Ishikawa (cell line): ENCODE measurements around the gene EPS8.

Experiments
- CEBPB ChIP-seq: IDR thresholded peaks from 2 replicates; pipeline ENCODE4 v1.6.1; 2012
- CREB1 ChIP-seq: IDR thresholded peaks from 2 replicates; pipeline ENCODE4 v1.6.1; 2012; ENCODE audit warnings: low read depth
- EGR1 ChIP-seq: IDR thresholded peaks from 2 replicates; pipeline ENCODE4 v1.6.1; 2012
- EP300 ChIP-seq: IDR thresholded peaks from 2 replicates; pipeline ENCODE4 v1.6.1; 2012; ENCODE audit warnings: borderline replicate concordance
- FOXM1 ChIP-seq: IDR thresholded peaks from 2 replicates; pipeline ENCODE4 v1.6.1; 2012; ENCODE audit warnings: low read depth, borderline replicate concordance
- NFIC ChIP-seq: IDR thresholded peaks from 2 replicates; pipeline ENCODE4 v1.6.1; 2012
- RAD21 ChIP-seq: IDR thresholded peaks from 2 replicates; pipeline ENCODE4 v1.6.1; 2012; ENCODE audit warnings: low read depth
- TAF1 ChIP-seq: IDR thresholded peaks from 2 replicates; pipeline ENCODE4 v1.6.1; 2012; ENCODE audit warnings: low read depth, mild to moderate bottlenecking
- TCF12 ChIP-seq: IDR thresholded peaks from 2 replicates; pipeline ENCODE4 v1.6.1; 2012; ENCODE audit warnings: low read depth
- TEAD4 ChIP-seq: IDR thresholded peaks from 2 replicates; pipeline ENCODE4 v1.6.1; 2012
- YY1 ChIP-seq: IDR thresholded peaks from 2 replicates; pipeline ENCODE4 v1.6.1; 2012; ENCODE audit warnings: low read depth
- ZBTB7A ChIP-seq: IDR thresholded peaks from 2 replicates; pipeline ENCODE4 v1.6.1; 2012; ENCODE audit warnings: low read depth
- TF ChIP-seq, protein P1 (sequence below): IDR thresholded peaks from 2 replicates; pipeline ENCODE4 v1.6.1; 2012
- TF ChIP-seq, protein P2 (sequence below): IDR thresholded peaks from 2 replicates; pipeline ENCODE4 v1.6.1; 2012; ENCODE audit warnings: low read depth, mild to moderate bottlenecking
- TF ChIP-seq, protein P3 (sequence below): IDR thresholded peaks from 2 replicates; pipeline ENCODE4 v1.6.1; 2012

The EPS8 gene

DNA sequence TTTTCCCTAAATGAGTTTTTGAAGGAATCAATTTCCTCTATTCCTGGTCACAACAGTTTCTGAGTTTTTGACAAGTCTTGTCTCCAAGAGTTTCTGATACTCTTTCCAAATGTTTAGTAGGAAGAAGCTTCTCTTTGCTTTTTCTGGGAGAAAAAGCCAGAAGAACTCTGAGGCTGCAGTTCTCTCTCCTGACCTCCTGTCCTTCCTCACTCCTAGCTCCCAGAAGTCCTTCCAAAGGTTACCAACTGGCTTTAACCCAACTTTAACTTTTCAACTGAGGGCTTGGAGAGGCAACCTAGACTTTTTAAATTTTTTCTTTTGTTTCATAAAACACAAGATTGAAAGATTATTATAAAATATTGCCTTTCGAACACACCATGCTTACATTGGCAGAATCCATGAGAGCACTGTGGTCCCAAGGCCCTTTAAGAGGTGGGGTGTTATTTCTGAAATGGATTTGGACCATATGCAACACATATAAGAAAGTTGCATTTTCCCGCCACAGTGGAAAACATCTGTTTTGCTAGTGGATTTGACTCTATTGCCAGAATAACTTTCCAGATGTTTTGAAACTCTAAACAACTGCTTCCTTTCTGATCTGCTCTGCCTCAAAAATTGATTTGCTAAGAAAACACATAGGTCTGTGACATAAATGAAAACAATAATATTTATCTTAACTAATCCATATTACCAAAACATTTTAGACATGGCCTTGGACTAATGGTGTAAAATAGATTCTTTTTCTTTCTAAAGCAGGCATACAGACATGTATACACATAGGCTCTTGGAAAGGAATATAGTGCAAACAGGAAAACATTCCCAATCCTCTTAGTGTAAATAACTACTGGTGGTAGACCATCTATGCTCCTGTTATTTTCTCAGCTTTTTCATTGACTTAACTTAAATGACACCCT lies 22.3 kb upstream of the EPS8 start:
- TF ChIP-seq, protein P1, sequence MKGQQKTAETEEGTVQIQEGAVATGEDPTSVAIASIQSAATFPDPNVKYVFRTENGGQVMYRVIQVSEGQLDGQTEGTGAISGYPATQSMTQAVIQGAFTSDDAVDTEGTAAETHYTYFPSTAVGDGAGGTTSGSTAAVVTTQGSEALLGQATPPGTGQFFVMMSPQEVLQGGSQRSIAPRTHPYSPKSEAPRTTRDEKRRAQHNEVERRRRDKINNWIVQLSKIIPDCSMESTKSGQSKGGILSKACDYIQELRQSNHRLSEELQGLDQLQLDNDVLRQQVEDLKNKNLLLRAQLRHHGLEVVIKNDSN = no peak
- TF ChIP-seq FOXM1 (no peak), EGR1 (no peak), TCF12 (no peak), TAF1 (no peak), CEBPB (no peak), TEAD4 (no peak), NFIC (no peak), ZBTB7A (no peak)

DNA sequence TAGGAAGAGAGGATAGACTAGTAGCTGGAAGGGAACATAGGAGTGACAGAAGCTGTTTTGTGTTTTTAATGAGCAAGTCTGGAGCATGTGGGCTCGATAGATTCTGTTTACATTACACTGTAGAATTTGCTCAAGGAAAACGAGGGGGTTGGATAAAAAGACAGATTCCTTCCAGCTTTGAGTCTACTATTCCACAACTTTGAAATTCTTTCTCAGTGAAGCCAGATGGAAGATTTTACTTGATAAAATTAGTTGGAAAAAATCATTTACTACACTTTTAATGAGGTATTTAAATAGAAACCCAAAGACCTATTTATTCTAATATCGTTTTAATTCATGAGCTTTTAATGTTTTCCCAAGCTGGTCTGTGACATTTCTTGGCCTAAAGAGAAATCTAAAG lies 19.5 kb upstream of the EPS8 start:
- no peak for TF ChIP-seq TAF1
- no peak for TF ChIP-seq TEAD4
- TF ChIP-seq RAD21 = no peak
- TF ChIP-seq NFIC = no peak
- no peak for TF ChIP-seq FOXM1
- TF ChIP-seq CEBPB = no peak
- TF ChIP-seq YY1 = no peak

DNA sequence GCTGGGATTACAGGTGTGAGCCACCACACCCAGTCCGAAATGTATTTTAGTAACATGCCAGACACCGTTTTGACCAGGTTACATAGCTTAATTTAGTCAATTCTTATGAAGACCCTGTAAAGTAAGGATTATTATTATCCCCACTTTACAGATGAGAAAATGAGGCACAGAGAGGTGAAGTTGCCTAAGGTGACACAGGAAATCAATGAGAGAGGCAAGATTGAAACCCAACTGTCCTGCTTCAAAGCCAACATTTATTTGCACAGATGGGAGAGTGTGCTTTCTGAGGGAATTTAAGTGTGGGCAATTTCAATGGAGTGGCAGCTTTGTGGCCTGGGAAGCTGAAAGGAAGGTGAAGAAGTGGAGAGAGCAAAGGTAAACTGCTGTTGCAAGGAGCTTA lies 19.1 kb upstream of the EPS8 start:
- TF ChIP-seq EP300 (no peak), RAD21 (no peak), TAF1 (no peak), NFIC (no peak), FOXM1 (no peak), TEAD4 (no peak), CEBPB (no peak), ZBTB7A (no peak), YY1 (no peak), CREB1 (no peak), EGR1 (no peak), TCF12 (no peak)
- TF ChIP-seq, protein P2, sequence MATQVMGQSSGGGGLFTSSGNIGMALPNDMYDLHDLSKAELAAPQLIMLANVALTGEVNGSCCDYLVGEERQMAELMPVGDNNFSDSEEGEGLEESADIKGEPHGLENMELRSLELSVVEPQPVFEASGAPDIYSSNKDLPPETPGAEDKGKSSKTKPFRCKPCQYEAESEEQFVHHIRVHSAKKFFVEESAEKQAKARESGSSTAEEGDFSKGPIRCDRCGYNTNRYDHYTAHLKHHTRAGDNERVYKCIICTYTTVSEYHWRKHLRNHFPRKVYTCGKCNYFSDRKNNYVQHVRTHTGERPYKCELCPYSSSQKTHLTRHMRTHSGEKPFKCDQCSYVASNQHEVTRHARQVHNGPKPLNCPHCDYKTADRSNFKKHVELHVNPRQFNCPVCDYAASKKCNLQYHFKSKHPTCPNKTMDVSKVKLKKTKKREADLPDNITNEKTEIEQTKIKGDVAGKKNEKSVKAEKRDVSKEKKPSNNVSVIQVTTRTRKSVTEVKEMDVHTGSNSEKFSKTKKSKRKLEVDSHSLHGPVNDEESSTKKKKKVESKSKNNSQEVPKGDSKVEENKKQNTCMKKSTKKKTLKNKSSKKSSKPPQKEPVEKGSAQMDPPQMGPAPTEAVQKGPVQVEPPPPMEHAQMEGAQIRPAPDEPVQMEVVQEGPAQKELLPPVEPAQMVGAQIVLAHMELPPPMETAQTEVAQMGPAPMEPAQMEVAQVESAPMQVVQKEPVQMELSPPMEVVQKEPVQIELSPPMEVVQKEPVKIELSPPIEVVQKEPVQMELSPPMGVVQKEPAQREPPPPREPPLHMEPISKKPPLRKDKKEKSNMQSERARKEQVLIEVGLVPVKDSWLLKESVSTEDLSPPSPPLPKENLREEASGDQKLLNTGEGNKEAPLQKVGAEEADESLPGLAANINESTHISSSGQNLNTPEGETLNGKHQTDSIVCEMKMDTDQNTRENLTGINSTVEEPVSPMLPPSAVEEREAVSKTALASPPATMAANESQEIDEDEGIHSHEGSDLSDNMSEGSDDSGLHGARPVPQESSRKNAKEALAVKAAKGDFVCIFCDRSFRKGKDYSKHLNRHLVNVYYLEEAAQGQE = no peak
- TF ChIP-seq, protein P3, sequence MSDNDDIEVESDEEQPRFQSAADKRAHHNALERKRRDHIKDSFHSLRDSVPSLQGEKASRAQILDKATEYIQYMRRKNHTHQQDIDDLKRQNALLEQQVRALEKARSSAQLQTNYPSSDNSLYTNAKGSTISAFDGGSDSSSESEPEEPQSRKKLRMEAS = no peak
- TF ChIP-seq, protein P1 = no peak

DNA sequence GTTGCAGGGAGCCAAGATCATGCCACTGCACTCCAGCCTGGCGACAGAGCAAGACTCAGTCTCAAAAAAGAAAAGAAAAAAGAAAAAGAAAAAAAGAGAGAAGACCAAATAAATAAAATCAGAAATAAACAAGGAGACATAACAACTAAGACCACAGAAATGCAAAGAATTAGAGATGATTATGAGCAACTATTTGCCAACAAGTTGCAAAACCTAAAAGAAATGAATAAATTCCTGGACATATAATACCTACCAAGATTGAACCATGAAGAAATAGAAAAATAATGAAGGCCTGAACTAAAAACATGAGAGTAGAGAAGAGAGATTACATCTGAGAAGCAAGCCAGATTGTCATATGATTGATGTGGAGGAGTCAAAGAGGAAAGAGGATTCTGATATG lies 17.6 kb upstream of the EPS8 start:
- TF ChIP-seq TCF12 = no peak
- TF ChIP-seq, protein P3 = no peak
- TF ChIP-seq NFIC = no peak
- TF ChIP-seq CEBPB = no peak
- TF ChIP-seq TEAD4 = no peak
- no peak for TF ChIP-seq ZBTB7A
- TF ChIP-seq, protein P2 = no peak
- TF ChIP-seq TAF1 = no peak
- no peak for TF ChIP-seq EP300
- TF ChIP-seq EGR1 = no peak
- TF ChIP-seq CREB1 = no peak
- TF ChIP-seq RAD21 = no peak
- TF ChIP-seq, protein P1 = no peak
- no peak for TF ChIP-seq YY1
- no peak for TF ChIP-seq FOXM1

DNA sequence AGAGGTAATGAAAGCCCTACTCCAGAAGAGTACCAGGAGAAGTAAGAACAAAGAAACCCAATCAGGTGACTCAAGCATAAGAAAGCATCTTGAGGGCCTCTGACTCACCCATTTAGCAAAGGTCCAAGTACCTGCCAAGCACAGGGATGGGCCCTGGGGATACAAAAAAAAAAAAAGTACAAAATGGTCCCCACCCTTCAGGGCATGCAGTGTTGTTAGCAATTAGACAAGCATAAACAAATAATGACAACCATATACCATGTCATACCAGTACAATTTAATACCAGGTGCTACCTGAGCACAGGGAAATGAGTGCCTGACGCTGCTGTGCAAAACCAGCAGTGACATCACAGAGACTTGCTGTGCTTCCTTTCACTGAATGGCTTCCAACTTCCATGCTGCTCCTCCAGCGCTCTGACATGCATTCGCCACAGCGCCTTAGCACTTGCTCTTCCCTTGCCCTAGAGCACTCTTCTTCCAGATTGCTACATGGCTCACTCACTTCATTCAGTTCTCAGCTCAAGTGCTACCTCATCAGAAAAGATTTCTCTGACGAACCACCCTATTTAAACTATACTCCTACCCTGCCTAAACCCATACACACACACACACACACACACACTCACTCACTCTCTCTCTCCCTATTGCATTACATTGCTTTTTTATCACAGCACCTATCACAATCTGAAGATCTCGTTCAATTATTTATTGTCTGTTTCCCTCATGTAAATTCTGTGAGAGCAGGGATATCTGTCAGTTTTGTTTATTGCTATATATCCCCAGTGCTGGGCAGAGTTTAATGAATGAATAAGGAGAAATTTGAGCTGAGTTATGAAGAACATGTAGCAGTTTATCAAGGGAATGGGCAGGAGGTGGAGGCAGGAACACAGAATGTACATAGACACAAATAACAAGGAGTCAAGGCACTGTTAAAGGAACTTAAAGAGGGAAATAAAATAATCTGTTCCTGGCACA lies 12.9 kb upstream of the EPS8 start:
- TF ChIP-seq YY1 (no peak), EGR1 (no peak), RAD21 (no peak), CREB1 (no peak), EP300 (no peak), NFIC (no peak)
- TF ChIP-seq, protein P2 = no peak
- TF ChIP-seq, protein P3 = no peak
- TF ChIP-seq, protein P1 = no peak
